ENCODE results near the gene WFDC10A. TPM values are rescaled to one million over a fixed set of nuclear protein-coding genes. Genes with fewer than 3 reads are reported as not detected.

Gene WFDC10A
- total RNA-seq, 2 donors from 2014 or later: not detected

DNA sequence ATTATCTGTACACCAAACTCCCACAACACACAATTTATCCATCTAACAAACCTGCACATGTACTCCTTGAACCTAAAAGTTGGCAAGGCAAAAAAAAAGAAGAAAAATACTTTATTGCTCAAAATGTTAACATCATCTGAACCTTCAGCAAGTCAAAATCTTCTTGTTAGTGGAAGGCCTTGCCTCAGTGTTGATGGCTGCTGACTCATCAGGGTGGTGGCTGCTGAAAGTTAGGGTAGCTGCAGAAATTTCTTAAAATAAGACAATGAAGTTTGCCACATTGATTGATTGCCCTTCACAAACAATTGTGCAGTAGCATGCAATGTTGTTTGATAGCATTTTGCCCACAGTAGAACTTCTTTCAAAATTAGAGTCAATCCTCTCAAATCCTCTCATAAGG lies 43.2 kb downstream of the WFDC10A start:
- Mint-ChIP-seq H3K27ac (no peak overlapping the region), H3K9me3 (no peaks in the 10 kb centered on the region), H3K4me3 (no peak overlapping the region), H3K27me3 (peaks cover 21 to 64% of the 10 kb centered on the region in 2 donors), H3K4me1 (ENCODE audit: low read depth in 2 of 2) (no peaks in the 10 kb centered on the region), H3K36me3 (no peaks in the 10 kb centered on the region)
- DNase-seq (ENCODE audit: low spot score) (no peak), ATAC-seq (no peak)

DNA sequence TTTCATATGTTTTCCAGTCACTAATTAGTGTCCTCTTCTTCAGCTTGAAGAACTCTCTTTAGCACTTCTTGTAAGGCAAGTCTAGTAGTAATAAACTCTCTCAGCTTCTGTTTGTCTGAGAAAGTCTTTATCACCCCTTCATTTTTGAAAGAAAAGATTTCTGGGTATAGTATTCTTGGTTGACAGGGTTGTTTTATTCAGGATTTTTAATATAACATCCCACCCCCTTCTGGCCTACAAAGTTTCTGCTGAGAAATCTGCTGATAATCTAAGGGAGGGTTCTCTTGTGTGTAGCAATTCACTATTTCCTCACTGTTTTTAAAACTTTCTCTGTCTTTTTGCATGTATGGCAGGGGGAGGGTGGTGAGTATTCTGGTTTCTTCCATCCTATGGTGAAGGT lies 50.1 kb downstream of the WFDC10A start:
- H3K27me3 Mint-ChIP-seq: peaks cover 8 to 37% of the 10 kb centered on the region in 2 donors
- peaks cover 3% of the 10 kb centered on the region for H3K9me3 Mint-ChIP-seq
- peaks cover 17% of the 10 kb centered on the region for H3K36me3 Mint-ChIP-seq
- no peak overlapping the region for H3K27ac Mint-ChIP-seq
- ATAC-seq (no peak), DNase-seq (ENCODE audit: low spot score) (no peak)
- H3K4me3 Mint-ChIP-seq: no peak overlapping the region
- peaks cover 0 to 3% of the 10 kb centered on the region in 2 donors for H3K4me1 Mint-ChIP-seq (ENCODE audit: low read depth in 2 of 2)

Other genes starting within 250 kb of the WFDC10A start
- 1 to 10 TPM; 6.1 to 6.4 TPM for gene DBNDD2, start 221.4 kb upstream of the WFDC10A start, total RNA-seq
- gene PIGT, start 213.6 kb upstream of the WFDC10A start, total RNA-seq: 10 to 100 TPM; 73.0 to 86.6 TPM
- gene WFDC2, start 160.0 kb upstream of the WFDC10A start, total RNA-seq: not detected
- not detected for gene SPINT3, start 114.1 kb upstream of the WFDC10A start, total RNA-seq
- gene WFDC6, start 90.3 kb upstream of the WFDC10A start, total RNA-seq: not detected
- not detected for gene EPPIN, start 82.3 kb upstream of the WFDC10A start, total RNA-seq
- not detected for gene WFDC8, start 50.5 kb upstream of the WFDC10A start, total RNA-seq
- gene WFDC9, start 1.5 kb downstream of the WFDC10A start, total RNA-seq: not detected
- gene WFDC11, start 40.5 kb downstream of the WFDC10A start, total RNA-seq: not detected
- not detected for gene WFDC13, start 72.3 kb downstream of the WFDC10A start, total RNA-seq
- not detected for gene WFDC10B, start 75.3 kb downstream of the WFDC10A start, total RNA-seq
- not detected for gene SPINT4, start 92.6 kb downstream of the WFDC10A start, total RNA-seq
- not detected for gene WFDC3, start 162.1 kb downstream of the WFDC10A start, total RNA-seq
- 10 to 100 TPM; 25.5 to 30.4 TPM for gene DNTTIP1, start 162.2 kb downstream of the WFDC10A start, total RNA-seq
- 100 to 1,000 TPM in 1 of 2 donors, 10 to 100 TPM in 1; 89.7 to 139 TPM for gene UBE2C, start 182.9 kb downstream of the WFDC10A start, total RNA-seq
- not detected for gene TNNC2, start 197.6 kb downstream of the WFDC10A start, total RNA-seq
- gene SNX21, start 204.1 kb downstream of the WFDC10A start, total RNA-seq: 1 to 10 TPM; 1.5 to 2.2 TPM
- 10 to 100 TPM; 24.4 to 26.2 TPM for gene ACOT8, start 227.7 kb downstream of the WFDC10A start, total RNA-seq
- gene ZSWIM3, start 227.9 kb downstream of the WFDC10A start, total RNA-seq: 1 to 10 TPM; 5.5 to 6.4 TPM

All from natural killer cell treated with Interleukin-12 subunit alpha and Interleukin-12 subunit beta and Interleukin-15 and Interleukin-18, amount 100 ng/mL, for 72 hours (primary cell).